Hepatocyte (in vitro differentiated cells): ENCODE measurements around the gene CIC.

ENCODE experiments used
- CTCF ChIP-seq: fragments of 200-600 bp; sonication (generic); IDR thresholded peaks from 2 replicates; pipeline ENCODE4 v1.5.1; 2016; ENCODE audit warnings: antibody characterized with exemption, mild to moderate bottlenecking; ENCODE audit not compliant: poor library complexity
- EZH2 ChIP-seq: fragments of 200-600 bp; sonication (generic); IDR thresholded peaks from 2 replicates; pipeline ENCODE4 v1.6.1; 2016; ENCODE audit warnings: antibody characterized with exemption, mild to moderate bottlenecking, borderline replicate concordance
- EZH2phosphoT487 ChIP-seq: fragments of 200-600 bp; sonication (generic); IDR thresholded peaks from one replicate; pipeline ENCODE4 v1.6.1; 2018; ENCODE audit warnings: antibody characterized with exemption, mild to moderate bottlenecking, low read depth, moderate library complexity; ENCODE audit not compliant: unreplicated experiment, severe bottlenecking

GRCh38 chr19:42334697-42335373, 65.8 kb downstream of the CIC start:
- TF ChIP-seq CTCF (no peak), EZH2phosphoT487 (no peak), EZH2 (no peak)
